Measurements from ENCODE around the gene ATP2B2. TPM values are rescaled to one million over a fixed set of nuclear protein-coding genes. Genes with fewer than 3 reads are reported as not detected.

Gene ATP2B2
- total and polyA plus RNA-seq, 2 donors from 2014 or later, result 0.19 to 0.22 TPM

- no peak overlapping the region for H3K9ac ChIP-seq (ENCODE audit: low read length in 3 of 3)
- DNase-seq (no peak), FAIRE-seq (no peak)
- no peaks in the 10 kb centered on the region for H3K9me3 ChIP-seq (ENCODE audit: control insufficient read depth in 2 of 3, insufficient read depth in 1 of 3, low read length in 3 of 3)
- H3K27ac ChIP-seq (ENCODE audit: low read depth in 2 of 2, low read length in 2 of 2), result no peak overlapping the region
- H3K36me3 ChIP-seq (ENCODE audit: control insufficient read depth in 2 of 3, insufficient read depth in 3 of 3, low read length in 3 of 3), result no peaks in the 10 kb centered on the region
- no peaks in the 10 kb centered on the region for H3K27me3 ChIP-seq (ENCODE audit: control insufficient read depth, insufficient read depth, low read length)
- intact Hi-C loops (cut with DNase I), result no loop called here
- H3K4me3 ChIP-seq (ENCODE audit: low read length in 3 of 3), result no peak overlapping the region
- H3K4me1 ChIP-seq (ENCODE audit: control insufficient read depth in 2 of 3, insufficient read depth in 2 of 3, low read depth in 1 of 3, low read length in 3 of 3), result no peaks in the 10 kb centered on the region
- TF ChIP-seq CTCF (IDR thresholded peaks at IDR 0.05; ENCODE audit: borderline replicate concordance, extremely low read depth, insufficient read depth), result no peak
These were observed 45.8 kb upstream of the ATP2B2 start for GRCh38 chr3:10551139-10551538.

- H3K27me3 ChIP-seq (ENCODE audit: control insufficient read depth, insufficient read depth, low read length), result no peaks in the 10 kb centered on the region
- FAIRE-seq (no peak), DNase-seq (no peak)
- no peaks in the 10 kb centered on the region for H3K36me3 ChIP-seq (ENCODE audit: control insufficient read depth in 2 of 3, insufficient read depth in 3 of 3, low read length in 3 of 3)
- no peaks in the 10 kb centered on the region for H3K4me1 ChIP-seq (ENCODE audit: control insufficient read depth in 2 of 3, insufficient read depth in 2 of 3, low read depth in 1 of 3, low read length in 3 of 3)
- intact Hi-C loops (cut with DNase I), result no loop called here
- no peak overlapping the region for H3K9ac ChIP-seq (ENCODE audit: low read length in 3 of 3)
- no peak overlapping the region for H3K4me3 ChIP-seq (ENCODE audit: low read length in 3 of 3)
- no peak for TF ChIP-seq CTCF (IDR thresholded peaks at IDR 0.05; ENCODE audit: borderline replicate concordance, extremely low read depth, insufficient read depth)
- H3K9me3 ChIP-seq (ENCODE audit: control insufficient read depth in 2 of 3, insufficient read depth in 1 of 3, low read length in 3 of 3), result no peaks in the 10 kb centered on the region
- no peak overlapping the region for H3K27ac ChIP-seq (ENCODE audit: low read depth in 2 of 2, low read length in 2 of 2)
These were observed 45.3 kb upstream of the ATP2B2 start for GRCh38 chr3:10550705-10551104.

GRCh38 chr3:10549617-10550230 lies 44.3 kb upstream of the ATP2B2 start:
- Histone ChIP-seq H3K27me3 (ENCODE audit: control insufficient read depth, insufficient read depth, low read length) (no peaks in the 10 kb centered on the region), H3K9ac (ENCODE audit: low read length in 3 of 3) (no peak overlapping the region), H3K36me3 (ENCODE audit: control insufficient read depth in 2 of 3, insufficient read depth in 3 of 3, low read length in 3 of 3) (no peaks in the 10 kb centered on the region), H3K4me3 (ENCODE audit: low read length in 3 of 3) (no peak overlapping the region), H3K27ac (ENCODE audit: low read depth in 2 of 2, low read length in 2 of 2) (no peak overlapping the region), H3K9me3 (ENCODE audit: control insufficient read depth in 2 of 3, insufficient read depth in 1 of 3, low read length in 3 of 3) (no peaks in the 10 kb centered on the region), H3K4me1 (ENCODE audit: control insufficient read depth in 2 of 3, insufficient read depth in 2 of 3, low read depth in 1 of 3, low read length in 3 of 3) (no peaks in the 10 kb centered on the region)
- no peak for TF ChIP-seq CTCF (IDR thresholded peaks at IDR 0.05; ENCODE audit: borderline replicate concordance, extremely low read depth, insufficient read depth)
- FAIRE-seq (no peak), DNase-seq (no peak)
- intact Hi-C loops (cut with DNase I), result no loop called here

- no peak for FAIRE-seq
- TF ChIP-seq CTCF (IDR thresholded peaks at IDR 0.05; ENCODE audit: borderline replicate concordance, extremely low read depth, insufficient read depth), result no peak
- H3K36me3 ChIP-seq (ENCODE audit: control insufficient read depth in 2 of 3, insufficient read depth in 3 of 3, low read length in 3 of 3), result no peaks in the 10 kb centered on the region
- no peaks in the 10 kb centered on the region for H3K4me1 ChIP-seq (ENCODE audit: control insufficient read depth in 2 of 3, insufficient read depth in 2 of 3, low read depth in 1 of 3, low read length in 3 of 3)
- no peak overlapping the region for H3K27ac ChIP-seq (ENCODE audit: low read depth in 2 of 2, low read length in 2 of 2)
- no peak overlapping the region for H3K9ac ChIP-seq (ENCODE audit: low read length in 3 of 3)
- no peaks in the 10 kb centered on the region for H3K27me3 ChIP-seq (ENCODE audit: control insufficient read depth, insufficient read depth, low read length)
- DNase-seq, result no peak
- intact Hi-C loops (cut with DNase I), result no loop called here
- H3K4me3 ChIP-seq (ENCODE audit: low read length in 3 of 3), result no peak overlapping the region
- no peaks in the 10 kb centered on the region for H3K9me3 ChIP-seq (ENCODE audit: control insufficient read depth in 2 of 3, insufficient read depth in 1 of 3, low read length in 3 of 3)
These were observed 43.6 kb upstream of the ATP2B2 start for GRCh38 chr3:10548992-10549391.

All from kidney (tissue), 14 donors.